HAP-1 (cell line): ENCODE data around the gene DHX58.
"Not testable (repeated sequence)": the region's sequence is repeated elsewhere in the genome, so short reads cannot be mapped to it uniquely, and the experiment has no call there.

ENCODE experiments used
- DNase-seq, 2 experiments: peaks; one replicate each; pipeline ENCODE4 v3.0.0-alpha.2; 2016 to 2020; ENCODE audit warnings: low spot score in 2 of 2
- H3K27me3 ChIP-seq: fragments of 250-450 bp; sonication (Bioruptor Pico); 2 replicates; pipeline ENCODE4 v1.5.1; 2020; ENCODE audit warnings: low read depth, mild to moderate bottlenecking, moderate library complexity
- H3K36me3 ChIP-seq: fragments of 250-450 bp; sonication (Bioruptor Pico); replicated peaks from 2 replicates; pipeline ENCODE4 v1.5.1; 2020; ENCODE audit warnings: mild to moderate bottlenecking
- H3K4me1 ChIP-seq: fragments of 250-450 bp; sonication (Bioruptor Pico); 2 replicates; pipeline ENCODE4 v1.5.1; 2020; ENCODE audit warnings: mild to moderate bottlenecking
- H3K4me3 ChIP-seq: fragments of 250-450 bp; sonication (Bioruptor Pico); 2 replicates; pipeline ENCODE4 v1.5.1; 2020; ENCODE audit warnings: mild to moderate bottlenecking, moderate library complexity
- H3K9me3 ChIP-seq: fragments of 250-450 bp; sonication (Bioruptor Pico); 2 replicates; pipeline ENCODE4 v1.5.1; 2020; ENCODE audit warnings: mild to moderate bottlenecking, moderate library complexity
- in situ Hi-C: fragments of 300-500 bp; cut with MboI; formaldehyde crosslinking; loops from 3 replicates; pipeline ENCODE4 v1.14.3; 2020; ENCODE audit warnings: low sequenced_read_pairs, inconsistent platforms, mixed read lengths

Gene DHX58

DNA sequence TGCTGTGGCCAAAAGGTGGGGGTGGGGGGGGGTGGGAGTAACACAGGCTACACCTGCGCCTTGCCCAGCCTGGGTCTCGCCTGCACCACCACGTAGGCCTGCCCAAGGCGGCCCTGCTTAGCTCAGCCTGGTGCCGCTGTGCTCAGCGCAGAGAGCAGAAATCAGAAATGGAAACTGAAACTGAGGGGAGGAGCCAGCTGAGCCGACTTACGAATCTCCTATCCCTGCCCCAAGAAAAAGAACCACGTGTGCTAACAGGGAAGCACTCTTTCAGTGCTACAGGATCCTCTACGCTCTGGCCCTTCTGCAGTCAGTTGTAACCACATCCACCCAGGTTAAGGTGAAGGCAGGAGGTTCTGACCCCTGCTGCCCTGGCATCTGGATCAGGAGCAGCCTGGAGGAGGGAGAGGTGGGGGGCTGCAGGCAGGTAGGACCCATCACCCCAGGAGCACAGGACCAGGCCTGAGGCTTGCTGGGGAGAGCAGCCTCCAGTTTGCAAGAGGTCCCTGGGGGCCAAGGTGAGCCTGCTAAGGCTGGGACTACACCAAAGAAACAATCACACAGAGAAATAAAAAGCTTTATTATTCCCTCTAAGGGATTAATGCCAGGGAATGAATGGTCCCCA, at the start of gene DHX58:
Gene DHX58 (minus strand): TSS at position 163 of the 625 bp plus-strand sequence. CDS start 822 bp downstream, outside the sequence.
- DNase-seq = no peak
- Histone ChIP-seq H3K9me3 (no peaks in the 10 kb centered on the region), H3K4me1 (no peaks in the 10 kb centered on the region), H3K36me3 (peaks cover 44% of the 10 kb centered on the region), H3K4me3 (no peak within 1 kb of the TSS), H3K27me3 (no peaks in the 10 kb centered on the region)
- in situ Hi-C loops = loop anchor here (5.0 kb wide), 1 partner anchor 85 kb away; no protein-coding TSS in a partner anchor

DNA sequence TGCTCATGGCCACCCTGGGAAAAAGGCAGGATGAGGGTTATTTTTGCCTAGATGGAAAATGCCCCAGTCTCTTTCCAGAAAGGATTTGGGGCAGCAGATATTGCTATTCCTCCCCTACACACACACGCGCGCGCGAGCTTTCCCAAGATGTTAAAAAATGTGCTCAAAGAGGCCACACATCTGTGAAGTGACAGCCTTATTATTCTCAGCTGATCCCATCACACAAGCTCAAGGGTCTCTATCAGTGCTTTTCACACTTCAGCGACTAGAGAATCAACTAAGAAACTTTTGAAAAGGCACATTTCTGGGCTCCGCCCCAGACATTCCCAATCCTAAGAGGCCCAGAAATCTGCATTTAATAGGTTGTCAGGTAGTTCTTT, 48.0 kb upstream of the DHX58 start:
- Histone ChIP-seq H3K36me3 (no peaks in the 10 kb centered on the region), H3K4me1 (no peaks in the 10 kb centered on the region), H3K27me3 (no peaks in the 10 kb centered on the region), H3K4me3 (no peak overlapping the region), H3K9me3 (no peaks in the 10 kb centered on the region)
- DNase-seq = no peak
- in situ Hi-C loops = no loop called here

DNA sequence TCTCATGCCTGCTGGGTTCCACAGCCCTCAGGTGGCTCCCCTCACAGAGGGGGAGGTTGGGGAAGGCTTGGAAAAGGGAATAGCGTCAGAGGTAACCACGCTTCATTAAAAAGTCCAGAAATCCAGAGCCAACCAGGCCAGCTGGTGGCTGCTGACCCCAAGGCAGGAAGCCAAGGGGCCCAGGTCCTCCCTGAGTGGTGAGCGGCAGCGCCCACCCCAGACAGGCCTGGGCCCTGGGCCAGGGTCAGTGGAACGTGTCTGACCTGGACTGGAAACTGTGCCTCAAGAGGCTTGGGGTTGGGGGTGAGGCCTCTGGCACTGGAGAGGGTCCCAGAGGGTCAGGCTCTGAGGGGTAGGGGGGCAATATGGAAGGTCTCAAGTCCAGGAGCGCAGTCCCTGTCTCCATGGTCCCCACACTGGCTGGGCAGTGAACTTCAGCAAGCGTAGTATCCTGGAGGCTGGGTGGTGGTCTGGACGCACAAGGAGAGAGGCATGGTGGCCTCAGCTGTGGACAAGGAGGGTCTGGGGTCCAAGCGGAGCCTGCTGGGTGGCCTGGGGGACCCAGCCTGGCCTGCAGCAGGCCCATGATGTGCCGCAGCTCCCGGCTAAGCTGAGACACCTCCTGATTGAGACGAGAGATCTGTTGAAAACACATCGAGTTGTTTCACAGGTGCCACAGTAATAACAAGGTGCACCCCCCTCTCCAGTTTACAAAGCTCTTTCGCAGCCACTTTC, 47.4 kb upstream of the DHX58 start:
- in situ Hi-C loops = no loop called here
- Histone ChIP-seq H3K9me3 (no peaks in the 10 kb centered on the region), H3K36me3 (no peaks in the 10 kb centered on the region), H3K27me3 (no peaks in the 10 kb centered on the region), H3K4me1 (no peaks in the 10 kb centered on the region), H3K4me3 (no peak overlapping the region)
- DNase-seq = no peak

DNA sequence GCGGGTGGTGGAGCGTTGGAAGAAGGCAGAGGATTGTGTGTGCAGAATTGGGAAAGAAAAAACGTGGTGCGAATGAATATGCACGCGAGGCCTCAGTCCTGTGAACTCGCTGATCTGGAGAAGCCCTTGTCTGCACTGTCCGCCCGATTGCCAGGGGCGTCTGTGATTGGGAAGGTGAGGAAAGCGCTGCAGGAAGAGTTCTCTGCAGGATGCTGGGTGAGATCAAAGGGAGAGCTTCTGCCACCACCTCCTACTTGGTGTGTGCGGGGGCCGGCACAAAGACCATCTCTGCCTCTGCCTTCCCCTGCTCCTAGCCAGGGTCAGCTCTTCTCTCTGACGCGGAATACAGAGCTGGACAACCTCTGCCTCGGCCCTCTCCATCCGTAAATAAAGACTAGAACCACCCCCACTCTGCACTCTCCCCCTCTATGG, 43.1 kb upstream of the DHX58 start:
- no peaks in the 10 kb centered on the region for H3K27me3 ChIP-seq
- no peaks in the 10 kb centered on the region for H3K9me3 ChIP-seq
- no peak overlapping the region; the same call in 1 of the 2 replicates for H3K4me3 ChIP-seq
- in situ Hi-C loops = no loop called here
- H3K36me3 ChIP-seq = peaks cover 3% of the 10 kb centered on the region; the same call in 1 of the 2 replicates
- peaks cover 8% of the 10 kb centered on the region for H3K4me1 ChIP-seq
- DNase-seq = no peak

DNA sequence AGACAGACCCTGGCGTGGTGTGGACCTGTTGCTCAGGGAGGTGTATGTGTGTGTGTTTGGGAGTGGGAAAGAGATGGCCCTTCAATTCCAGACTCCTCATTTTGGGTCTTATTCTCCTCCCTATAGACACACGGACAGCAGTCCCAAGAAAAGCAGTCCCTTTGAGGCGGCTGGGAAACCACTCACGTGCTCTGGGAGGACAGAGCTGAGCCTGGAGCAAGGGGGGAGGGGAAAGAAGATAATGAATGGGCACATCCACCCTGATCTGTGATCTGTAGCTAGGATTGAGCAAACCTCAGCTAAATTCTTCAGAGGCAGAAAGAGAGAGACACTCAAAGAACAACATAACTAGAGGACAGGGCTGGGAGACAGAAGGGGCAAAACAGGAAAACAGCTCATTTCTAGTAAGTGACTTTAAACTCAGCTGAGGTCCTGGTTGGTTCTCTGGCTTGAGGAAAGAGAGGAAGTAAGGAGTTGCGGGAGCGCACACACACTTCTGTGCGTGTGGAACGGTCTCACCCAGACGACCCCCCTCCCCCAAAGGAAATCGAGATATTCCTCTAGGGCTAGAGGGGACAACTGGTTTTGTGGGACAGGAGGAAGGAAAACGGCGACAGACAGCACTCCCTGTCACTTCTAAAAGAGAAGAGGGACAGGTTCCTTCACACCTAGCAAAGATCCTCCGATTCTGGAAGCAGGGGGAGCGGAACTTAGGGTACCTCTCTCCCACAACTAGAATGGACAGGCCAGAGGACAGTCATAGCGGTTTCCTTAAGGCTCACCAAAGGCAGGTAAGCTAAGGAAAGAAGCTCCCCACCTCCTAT, 41.6 kb upstream of the DHX58 start:
- peak; percentile 50 to 51 for DNase-seq
- Histone ChIP-seq H3K9me3 (no peaks in the 10 kb centered on the region), H3K4me1 (peaks cover 8% of the 10 kb centered on the region), H3K36me3 (peaks cover 3% of the 10 kb centered on the region; the same call in 1 of the 2 replicates), H3K27me3 (no peaks in the 10 kb centered on the region), H3K4me3 (peak overlapping the region; percentile 97)
- in situ Hi-C loops = no loop called here

DNA sequence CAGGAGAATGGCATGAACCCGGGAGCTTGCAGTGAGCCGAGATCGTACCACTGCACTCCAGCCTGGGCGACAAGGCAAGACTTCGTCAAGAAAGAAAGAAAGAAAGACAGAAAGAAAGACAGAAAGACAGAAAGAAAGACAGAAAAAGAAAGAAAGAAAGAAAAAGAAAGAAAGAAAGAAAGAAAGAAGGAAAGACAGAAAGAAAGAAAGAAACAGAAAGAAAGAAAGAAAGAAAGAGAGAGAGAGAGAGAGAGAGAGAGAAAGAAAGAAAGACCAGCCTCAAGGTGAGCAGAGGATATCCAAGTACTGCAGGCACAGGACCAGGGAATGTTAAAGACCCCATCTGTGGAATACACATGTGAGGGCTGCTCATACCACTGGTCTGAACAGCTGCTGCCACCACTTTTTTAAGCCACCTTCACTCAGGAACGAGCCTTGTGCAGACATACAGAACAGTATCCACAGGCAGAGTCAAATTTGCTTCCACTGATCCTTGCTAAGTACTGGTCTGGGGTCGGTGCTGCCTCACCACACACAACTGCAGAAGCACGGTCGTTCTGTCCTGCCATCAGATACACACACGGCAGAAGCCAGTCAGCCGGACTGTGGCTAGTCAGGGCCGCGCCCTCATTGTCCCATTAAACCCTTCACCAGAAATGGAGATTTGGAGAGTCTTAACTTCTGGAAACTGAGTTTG, 34.5 kb upstream of the DHX58 start:
- no peak for DNase-seq
- Histone ChIP-seq H3K4me1 (peaks cover 16% of the 10 kb centered on the region), H3K27me3 (no peaks in the 10 kb centered on the region), H3K4me3 (no peak overlapping the region), H3K9me3 (no peaks in the 10 kb centered on the region), H3K36me3 (peaks cover 13% of the 10 kb centered on the region)
- in situ Hi-C loops = no loop called here

DNA sequence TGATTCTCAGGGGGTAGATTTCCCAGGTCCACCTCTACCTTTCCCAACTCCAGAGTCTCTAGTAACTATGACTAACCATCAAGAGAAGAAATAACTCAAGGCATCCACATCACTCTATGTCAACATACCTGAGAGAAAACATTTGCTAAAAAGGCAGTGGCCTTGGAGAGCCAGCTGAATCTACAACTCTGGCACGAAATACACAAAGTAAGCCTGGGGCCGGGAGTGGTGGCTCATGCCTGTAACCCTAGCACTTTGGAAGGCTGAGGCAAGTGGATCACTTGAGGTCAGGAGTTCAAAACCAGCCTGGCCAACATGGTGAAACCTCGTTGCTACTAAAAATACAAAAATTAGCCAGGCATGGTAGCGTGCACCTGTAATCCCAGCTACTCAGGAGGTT, 30.6 kb upstream of the DHX58 start:
- H3K9me3 ChIP-seq, DNase-seq, H3K4me3 ChIP-seq, in situ Hi-C loops, H3K27me3 ChIP-seq: not testable (repeated sequence)
- Histone ChIP-seq H3K4me1 (peaks cover 20% of the 10 kb centered on the region), H3K36me3 (peaks cover 17% of the 10 kb centered on the region)

DNA sequence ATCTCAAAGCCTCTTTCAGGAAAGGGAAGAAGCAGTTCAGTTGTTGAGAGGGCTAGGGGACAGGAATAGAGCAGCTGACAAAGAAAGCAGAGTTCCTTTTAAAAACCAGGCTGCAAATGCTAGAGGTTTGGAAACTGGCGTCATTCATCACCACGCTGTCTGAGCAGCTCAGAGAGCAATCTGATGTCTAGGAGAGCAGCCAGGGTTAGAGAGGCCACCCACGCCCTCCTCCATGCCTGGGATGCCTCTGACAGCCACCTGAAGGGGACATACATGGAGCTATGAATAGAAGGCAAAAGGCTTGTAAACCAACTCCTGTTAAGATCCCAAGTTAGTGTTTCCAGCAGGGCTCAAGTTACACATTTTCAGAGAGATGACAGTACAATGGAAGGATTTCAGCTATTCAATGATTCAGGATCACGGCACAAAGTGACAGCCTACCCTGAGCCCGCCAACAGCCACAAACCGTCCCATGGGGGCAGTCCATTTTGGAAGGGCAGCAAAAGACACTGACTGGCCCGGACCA, 29.9 kb upstream of the DHX58 start:
- in situ Hi-C loops = no loop called here
- no peaks in the 10 kb centered on the region for H3K9me3 ChIP-seq

DNA sequence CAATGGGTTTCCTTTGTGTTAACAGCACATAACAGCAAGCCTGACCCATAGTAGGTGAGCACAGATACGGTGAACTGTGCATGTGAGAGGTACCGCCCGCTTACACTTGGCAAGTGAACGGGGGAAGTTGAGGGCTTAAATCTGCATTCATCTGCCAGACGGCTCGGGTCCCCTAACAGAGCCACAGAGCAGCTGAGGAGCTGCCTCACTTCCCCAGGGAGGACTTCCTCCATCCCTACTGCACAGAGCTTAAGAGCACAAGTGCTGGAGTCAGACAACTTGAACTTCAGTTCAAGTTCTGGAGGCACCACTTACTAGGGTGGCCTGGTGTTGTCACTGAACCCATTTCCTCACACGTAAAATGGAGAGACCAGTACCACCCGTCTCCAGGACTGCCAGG, 28.9 kb upstream of the DHX58 start:
- peaks cover 20% of the 10 kb centered on the region for H3K4me1 ChIP-seq
- H3K9me3 ChIP-seq = no peaks in the 10 kb centered on the region
- in situ Hi-C loops = no loop called here
- no peak overlapping the region for H3K4me3 ChIP-seq
- H3K27me3 ChIP-seq = no peaks in the 10 kb centered on the region
- peaks cover 17% of the 10 kb centered on the region for H3K36me3 ChIP-seq
- DNase-seq = no peak

More for the DNA sequence above, 29.9 kb upstream of the DHX58 start:
- Histone ChIP-seq H3K4me1 (peaks cover 20% of the 10 kb centered on the region), H3K27me3 (no peaks in the 10 kb centered on the region), H3K4me3 (no peak overlapping the region), H3K36me3 (peaks cover 17% of the 10 kb centered on the region)
- peak; percentile 84 to 93 for DNase-seq

DNA sequence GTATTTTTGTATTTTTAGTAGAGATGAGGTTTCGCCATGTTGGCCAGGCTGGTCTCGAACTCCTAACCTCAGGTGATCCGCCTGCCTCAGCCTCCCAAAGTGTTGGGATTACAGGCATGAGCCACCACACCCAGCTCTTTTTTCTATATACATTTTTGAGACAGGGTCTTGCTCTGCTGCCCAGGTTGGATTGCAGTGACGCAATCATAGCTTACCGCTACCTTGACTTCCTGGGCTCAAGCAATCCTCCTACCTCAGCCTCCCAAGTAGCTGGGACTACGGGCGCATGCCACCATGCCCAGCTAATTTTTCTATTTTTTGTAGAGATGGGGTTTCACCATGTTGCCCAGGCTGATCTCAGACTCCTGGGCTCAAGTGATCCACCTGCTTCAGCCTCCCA, 28.2 kb upstream of the DHX58 start:
- H3K27me3 ChIP-seq, H3K4me3 ChIP-seq, H3K9me3 ChIP-seq, DNase-seq, in situ Hi-C loops: not testable (repeated sequence)
- peaks cover 24% of the 10 kb centered on the region for H3K36me3 ChIP-seq
- H3K4me1 ChIP-seq = peaks cover 20% of the 10 kb centered on the region

DNA sequence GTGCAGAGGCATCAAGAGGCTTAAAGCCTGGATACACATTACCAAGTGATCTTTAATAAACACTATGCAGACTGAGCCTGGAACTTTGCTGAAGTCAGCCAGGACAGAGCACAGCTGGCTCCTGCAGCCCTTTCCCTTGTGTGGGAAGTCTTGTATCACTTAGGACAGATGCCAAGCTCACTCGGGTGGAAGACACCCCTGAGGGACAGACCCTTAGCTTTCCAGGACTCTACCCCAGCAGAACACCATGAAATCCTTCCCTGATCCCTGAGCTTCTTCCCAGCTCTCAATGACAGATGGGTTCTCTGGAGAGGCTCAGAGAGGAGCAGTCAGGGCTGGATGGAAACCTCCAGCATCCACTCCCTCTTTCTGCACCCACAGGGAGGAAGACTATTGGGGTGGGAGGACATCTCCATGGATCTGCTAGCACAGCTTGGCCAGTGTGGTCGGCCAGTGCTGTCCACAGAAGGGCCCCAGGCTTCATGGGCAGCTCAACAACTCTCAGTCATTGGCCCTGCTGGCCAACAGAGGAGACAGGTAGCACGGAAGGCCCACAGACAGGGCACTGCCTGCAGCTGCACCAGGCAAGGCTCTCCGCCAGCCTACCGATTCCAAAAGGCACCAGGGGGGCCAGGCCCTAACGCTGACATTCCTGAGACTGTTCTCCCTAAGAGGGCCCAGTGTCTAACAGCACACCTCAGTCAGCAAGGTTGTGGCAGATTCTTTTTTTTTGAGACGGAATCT, 26.4 kb upstream of the DHX58 start:
- no peaks in the 10 kb centered on the region for H3K9me3 ChIP-seq
- DNase-seq = no peak
- H3K27me3 ChIP-seq = no peaks in the 10 kb centered on the region
- in situ Hi-C loops = no loop called here
- H3K4me3 ChIP-seq = no peak overlapping the region
- peaks cover 21% of the 10 kb centered on the region for H3K36me3 ChIP-seq
- H3K4me1 ChIP-seq = peaks cover 20% of the 10 kb centered on the region

DNA sequence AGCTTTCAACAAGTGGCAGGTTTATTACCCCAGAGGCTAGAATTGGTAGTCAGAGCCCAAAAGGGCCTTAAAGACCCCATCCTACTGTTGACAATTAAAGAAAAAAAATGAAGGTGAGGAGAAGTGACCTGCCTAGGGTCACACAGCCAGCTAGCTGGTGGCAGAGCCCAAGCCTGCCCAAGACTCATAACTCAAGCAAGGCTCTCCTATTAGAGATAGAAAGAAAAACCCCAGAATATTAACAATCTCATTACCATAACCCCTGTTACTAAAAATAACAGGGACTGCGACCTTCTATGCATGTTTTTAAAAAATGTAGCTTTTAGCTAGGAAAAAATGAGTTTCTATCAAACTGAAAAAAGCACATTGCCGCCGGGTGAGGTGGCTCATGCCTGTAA, 24.1 kb upstream of the DHX58 start:
- H3K4me1 ChIP-seq = peaks cover under 1% of the 10 kb centered on the region
- no peak overlapping the region for H3K4me3 ChIP-seq
- in situ Hi-C loops = no loop called here
- H3K9me3 ChIP-seq = no peaks in the 10 kb centered on the region
- peaks cover 20% of the 10 kb centered on the region for H3K36me3 ChIP-seq
- DNase-seq = no peak
- no peaks in the 10 kb centered on the region for H3K27me3 ChIP-seq
